Measurements from ENCODE around the gene UPK3B.
"Not testable (repeated sequence)": the region's sequence is repeated elsewhere in the genome, so short reads cannot be mapped to it uniquely, and the experiment has no call there.

UPK3B gene

DNA sequence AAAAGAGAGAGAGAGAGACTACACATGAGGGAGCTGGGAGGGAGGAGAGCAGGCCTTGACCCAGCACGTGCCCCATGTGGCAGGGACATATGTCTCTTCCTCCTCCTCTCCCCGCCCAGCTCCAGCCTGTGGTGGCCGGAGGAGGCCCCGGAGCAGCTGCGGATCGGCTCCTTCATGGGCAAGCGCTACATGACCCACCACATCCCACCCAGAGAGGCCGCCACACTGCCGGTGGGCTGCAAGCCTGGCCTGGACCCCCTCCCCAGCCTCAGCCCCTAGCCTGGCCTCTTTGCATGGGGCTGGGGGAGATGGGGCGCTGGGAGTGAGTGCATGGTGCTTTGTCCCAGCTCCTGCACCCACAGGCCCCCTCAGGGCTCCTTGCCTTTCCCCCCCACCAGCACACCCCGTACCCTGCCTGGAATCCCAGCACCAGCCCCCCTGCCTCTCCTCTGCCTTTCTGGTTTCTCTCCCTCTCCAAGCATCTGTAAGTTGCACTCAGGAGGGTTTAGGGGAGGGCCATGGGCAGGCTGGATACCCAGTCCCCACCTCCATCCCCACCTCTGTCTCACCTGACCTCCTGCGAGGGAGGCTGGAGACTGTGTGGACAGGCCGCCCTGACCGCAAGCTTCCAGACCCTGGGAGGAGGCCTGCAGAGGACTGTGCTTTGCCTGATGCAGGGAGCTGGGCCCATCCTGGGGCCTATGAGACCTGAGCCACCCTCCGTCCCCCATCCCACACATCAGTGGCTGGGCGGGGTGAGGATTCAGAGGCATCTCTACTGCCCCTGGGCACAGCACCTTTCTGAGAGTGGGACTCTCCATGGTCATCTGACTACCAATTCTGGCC, 4.8 kb downstream of the UPK3B start:
- no peak for DNase-seq

DNA sequence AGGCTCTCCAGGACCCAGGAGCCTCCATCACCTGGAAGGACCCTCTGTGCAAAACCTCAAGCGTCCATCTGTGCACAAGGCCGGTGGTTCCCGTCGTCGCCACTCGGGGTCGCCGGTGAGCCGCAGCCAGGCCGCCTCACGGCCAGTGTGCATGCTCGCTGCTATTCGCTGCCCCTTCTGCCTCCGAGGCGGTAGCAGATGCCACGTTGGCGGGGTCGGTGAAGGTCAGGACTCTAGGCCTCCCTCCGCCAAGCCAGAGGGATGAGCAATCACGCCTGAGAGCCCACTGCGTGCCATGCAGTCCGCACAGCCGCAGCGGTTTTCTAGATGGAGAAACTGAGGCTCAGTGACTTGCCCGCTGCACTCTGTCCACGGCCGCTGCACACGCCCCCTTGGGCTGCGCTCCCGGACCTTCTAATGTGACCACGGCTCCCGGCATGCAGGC, 5.7 kb downstream of the UPK3B start:
- DNase-seq, result peak; percentile 63

DNA sequence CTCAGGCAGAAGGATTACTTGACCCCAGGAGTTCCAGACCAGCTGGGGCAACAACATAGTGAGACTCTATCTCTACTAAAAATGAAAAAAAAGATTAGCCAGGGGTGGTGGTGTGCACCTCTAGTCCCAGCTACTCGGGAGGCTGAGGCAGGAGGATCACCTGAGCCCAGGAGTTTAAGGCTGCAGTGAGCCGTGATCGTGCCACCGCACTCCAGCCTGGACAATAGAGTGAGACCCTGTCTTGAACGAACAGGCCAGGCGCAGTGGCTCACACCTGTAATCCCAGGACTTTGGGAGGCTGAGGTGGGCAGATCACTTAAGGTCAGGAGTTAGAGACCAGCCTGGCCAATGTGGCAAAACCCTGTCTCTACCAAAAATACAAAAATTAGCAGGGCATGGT, 6.6 kb downstream of the UPK3B start:
- DNase-seq, result not testable (repeated sequence)

DNA sequence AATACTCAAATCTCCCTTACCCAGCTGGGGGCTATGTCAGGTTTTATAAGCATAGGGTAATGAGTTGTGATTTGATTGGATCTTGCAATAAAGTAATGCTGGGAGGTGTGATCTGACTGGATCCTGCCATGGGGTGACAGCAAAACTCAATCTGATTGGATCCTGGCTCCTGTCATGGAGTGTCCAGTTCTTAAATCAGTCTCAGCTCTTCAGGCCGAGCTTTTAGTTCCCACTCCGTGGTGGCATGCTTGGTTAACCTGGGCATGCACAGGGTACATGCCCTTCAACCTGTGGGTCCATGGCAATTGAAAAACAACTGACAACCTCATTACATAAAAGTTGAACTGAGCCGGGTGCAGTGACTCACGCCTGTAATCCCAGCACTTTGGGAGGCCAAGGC, 15.8 kb downstream of the UPK3B start:
- not testable (repeated sequence) for DNase-seq

DNA sequence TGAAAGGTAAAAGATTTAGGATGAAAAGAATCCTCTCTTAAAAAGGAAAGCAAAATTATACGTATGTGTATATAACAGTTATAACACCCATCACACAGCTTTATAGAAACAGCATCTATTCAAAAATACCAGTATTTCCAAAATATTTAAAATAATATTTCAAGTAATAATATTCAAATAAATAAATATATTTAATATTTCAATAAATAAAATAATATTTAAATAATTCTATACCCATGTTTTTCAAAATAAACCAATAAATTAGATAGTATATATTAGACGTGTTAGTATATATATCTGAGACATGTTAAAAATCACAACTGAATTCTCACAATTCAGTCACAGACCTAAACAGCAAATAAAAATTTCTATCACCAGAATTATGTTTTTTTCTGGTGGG, 21.3 kb downstream of the UPK3B start:
- DNase-seq, result not testable (repeated sequence)

DNA sequence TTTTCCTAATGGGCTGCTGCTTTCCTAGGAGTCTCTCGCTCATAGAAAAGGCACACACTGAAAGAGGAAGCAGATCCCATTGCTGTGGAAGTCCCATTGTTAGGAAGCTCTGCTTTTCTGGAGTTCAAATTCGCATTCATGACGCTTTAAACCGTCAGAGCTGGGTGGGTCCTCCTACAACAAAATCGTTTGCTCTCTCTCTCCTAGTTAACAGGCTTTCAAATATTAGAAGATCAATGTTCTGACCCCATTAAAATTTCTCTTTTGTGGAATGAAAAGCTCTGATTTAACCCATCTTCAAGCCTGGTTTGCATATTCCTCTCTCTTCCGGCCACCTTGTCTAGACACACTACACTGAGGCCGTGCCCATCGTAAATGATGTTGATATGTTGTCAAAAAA, 32.8 kb downstream of the UPK3B start, which contains the start of gene SPDYE16:
Gene SPDYE16 (minus strand): TSS at position 101 of the 400 bp plus-strand sequence. CDS start 1,838 bp downstream, outside the sequence.
- not testable (repeated sequence) for DNase-seq

DNA sequence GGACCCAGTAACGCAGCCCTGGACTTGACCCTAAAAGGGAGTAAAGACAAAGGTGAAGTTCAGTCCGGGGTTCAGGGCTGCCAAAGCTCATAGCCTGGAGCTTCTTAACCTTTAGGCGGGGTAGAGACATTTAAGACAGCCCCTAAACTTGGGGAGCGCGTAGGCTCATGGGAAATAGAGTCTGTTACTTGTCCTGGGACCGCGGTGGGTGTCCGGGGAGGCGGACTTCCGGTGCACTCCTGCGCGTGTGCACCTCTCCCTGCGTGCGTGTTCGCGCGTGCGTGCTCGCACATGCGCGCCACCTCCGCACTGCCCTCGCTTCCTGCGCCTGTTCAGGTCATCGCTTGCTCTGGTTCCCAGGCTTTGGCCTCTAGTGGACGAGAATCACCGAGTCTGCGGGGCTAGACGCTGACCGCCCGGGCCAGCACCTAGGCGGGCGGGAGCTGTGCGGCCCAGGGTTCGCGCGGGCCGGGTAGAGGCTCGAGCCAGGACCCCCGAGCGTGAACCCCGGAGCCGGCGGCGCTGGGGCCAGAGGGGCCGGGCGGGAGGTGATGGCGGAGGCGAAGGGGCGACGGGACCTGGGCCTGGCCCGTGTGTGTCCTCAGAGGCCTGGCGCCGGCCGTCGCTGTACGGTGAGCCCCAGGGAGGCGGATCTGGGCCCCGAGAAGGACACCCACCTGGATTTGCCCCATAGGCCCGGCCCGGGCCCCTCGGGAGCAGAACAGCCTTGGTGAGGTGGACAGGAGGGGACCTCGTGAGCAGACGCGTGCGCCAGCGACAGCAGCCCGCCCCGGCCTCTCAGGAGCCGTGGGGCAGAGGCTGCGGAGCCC, 38.9 kb downstream of the UPK3B start:
- peak; percentile 97 for DNase-seq

DNA sequence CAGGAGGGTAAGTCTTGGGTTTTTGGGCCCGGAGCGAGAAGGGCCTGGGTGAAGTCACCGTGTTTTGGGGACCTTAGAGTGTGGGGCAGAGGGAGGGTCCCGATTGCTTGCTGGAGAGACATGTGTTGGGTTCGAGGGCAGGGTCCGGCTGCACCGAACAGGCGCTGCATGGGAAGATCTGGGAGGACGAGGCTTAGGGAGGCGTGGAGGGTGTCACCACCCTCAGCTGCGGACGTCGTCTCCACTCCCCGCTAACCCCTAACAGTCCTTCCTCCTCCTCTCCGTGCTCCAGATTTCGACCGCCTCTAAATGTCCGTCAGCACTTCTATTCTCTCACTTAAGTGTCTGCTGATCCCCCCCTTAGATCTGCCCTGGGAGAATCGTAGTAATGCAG, 39.5 kb downstream of the UPK3B start:
- peak; percentile 6 for DNase-seq

DNA sequence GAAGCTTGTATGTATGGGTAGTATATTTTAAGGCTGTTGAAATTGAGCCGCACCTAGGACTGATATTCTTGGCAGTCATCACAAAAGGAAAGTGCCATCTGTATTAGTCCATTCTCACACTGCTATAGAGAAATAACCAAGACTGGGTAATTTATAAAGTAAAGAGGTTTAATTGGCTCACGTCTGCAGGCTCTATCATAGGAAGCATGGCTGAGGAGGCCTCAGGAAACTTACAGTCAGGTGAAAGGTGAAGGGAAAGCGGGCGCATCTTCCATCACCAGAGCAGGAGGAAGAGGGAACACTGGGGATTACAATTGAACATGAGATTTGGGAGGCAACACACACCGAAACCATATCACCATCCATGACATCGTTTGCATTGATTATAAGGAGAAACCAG, 41.6 kb downstream of the UPK3B start:
- not testable (repeated sequence) for DNase-seq

DNA sequence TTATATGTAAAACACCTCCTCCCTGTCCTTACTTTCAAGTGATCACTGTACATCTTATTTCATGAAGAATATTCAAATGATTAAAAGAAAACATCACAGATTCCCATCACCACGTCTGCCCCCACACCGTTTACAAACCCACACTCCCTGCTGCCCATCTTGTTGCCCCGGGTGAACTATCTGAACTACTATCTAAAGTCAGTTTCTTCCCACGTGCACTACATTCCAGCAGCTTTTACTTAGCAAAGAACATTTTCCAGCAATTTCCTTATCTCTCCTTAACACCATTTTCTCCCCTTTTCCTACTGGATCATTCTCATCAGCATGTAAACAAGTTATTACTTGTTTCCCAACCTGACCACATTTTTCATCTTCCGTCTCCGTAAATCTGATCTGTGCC, 49.3 kb downstream of the UPK3B start:
- DNase-seq, result not testable (repeated sequence)

- DNase-seq, result not testable (repeated sequence)
Observed at GRCh38 chr7:76560157-76560556, 49.8 kb downstream of the UPK3B start.

- DNase-seq, result not testable (repeated sequence)
Observed at GRCh38 chr7:76561342-76561741, 51.0 kb downstream of the UPK3B start.

DNA sequence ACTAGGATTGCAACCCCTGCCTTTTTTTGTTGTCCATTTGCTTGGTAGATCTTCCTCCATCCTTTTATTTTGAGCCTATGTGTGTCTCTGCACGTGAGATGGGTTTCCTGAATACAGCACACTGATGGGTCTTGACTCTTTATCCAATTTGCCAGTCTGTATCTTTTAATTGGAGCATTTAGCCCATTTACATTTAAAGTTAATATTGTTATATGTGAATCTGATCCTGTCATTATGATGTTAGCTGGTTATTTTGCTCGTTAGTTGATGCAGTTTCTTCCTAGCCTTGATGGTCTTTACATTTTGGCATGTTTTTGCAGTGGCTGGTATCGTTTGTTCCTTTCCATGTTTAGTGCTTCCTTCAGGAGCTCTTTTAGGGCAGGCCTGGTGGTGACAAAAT, 54.6 kb downstream of the UPK3B start:
- not testable (repeated sequence) for DNase-seq
